ENCODE data around the gene DMD.

DNA sequence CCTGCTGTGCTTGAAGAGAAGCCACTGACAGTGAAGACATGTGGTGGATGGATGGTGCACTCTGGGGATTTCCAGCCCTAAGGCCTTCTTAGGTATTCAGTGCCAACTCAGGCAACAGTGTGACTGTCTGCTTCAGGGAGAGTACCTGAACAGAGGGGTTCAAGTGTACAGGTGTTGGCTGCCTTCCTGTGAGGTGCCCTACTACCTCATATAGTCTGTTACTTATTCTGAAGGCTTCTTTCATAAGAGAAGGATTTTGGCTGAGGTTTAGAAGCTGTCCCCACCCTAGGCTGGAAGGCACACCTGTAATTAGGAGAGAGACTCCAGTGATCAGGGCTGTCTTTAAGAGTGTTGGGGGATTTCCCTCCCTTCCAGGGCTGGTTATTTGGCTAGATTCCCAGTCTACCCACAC lies 2141.3 kb downstream of the DMD start:
- TF ChIP-seq CTCF (IDR thresholded peaks at IDR 0.05), result no peak
- TF ChIP-seq POLR2A (IDR thresholded peaks at IDR 0.05), result no peak
